ENCODE results near the gene RIMS4. TPM values are rescaled to one million over a fixed set of nuclear protein-coding genes. Genes with fewer than 3 reads are reported as not detected.
A peak's percentile ranks its signal among the peaks of the same experiment; 100 is the strongest.

Gene RIMS4
- total RNA-seq, 3 donors from 2014 or later: 0.51 to 2.0 (median 1.4) TPM

- intact Hi-C loops (cut with DNase I, micrococcal nuclease): no loop called here
- DNase-seq (no peak), ATAC-seq (no peak)
- Histone ChIP-seq H3K4me3 (no peak overlapping the region), H3K36me3 (ENCODE audit: low read depth) (no peaks in the 10 kb centered on the region), H3K9me3 (no peaks in the 10 kb centered on the region), H3K4me1 (ENCODE audit: low read depth) (no peaks in the 10 kb centered on the region)
- TF ChIP-seq, protein P1, sequence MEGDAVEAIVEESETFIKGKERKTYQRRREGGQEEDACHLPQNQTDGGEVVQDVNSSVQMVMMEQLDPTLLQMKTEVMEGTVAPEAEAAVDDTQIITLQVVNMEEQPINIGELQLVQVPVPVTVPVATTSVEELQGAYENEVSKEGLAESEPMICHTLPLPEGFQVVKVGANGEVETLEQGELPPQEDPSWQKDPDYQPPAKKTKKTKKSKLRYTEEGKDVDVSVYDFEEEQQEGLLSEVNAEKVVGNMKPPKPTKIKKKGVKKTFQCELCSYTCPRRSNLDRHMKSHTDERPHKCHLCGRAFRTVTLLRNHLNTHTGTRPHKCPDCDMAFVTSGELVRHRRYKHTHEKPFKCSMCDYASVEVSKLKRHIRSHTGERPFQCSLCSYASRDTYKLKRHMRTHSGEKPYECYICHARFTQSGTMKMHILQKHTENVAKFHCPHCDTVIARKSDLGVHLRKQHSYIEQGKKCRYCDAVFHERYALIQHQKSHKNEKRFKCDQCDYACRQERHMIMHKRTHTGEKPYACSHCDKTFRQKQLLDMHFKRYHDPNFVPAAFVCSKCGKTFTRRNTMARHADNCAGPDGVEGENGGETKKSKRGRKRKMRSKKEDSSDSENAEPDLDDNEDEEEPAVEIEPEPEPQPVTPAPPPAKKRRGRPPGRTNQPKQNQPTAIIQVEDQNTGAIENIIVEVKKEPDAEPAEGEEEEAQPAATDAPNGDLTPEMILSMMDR (IDR thresholded peaks at IDR 0.05): no peak
Observed at GRCh38 chr20:44737116-44737515, 73.2 kb downstream of the RIMS4 start.

DNA sequence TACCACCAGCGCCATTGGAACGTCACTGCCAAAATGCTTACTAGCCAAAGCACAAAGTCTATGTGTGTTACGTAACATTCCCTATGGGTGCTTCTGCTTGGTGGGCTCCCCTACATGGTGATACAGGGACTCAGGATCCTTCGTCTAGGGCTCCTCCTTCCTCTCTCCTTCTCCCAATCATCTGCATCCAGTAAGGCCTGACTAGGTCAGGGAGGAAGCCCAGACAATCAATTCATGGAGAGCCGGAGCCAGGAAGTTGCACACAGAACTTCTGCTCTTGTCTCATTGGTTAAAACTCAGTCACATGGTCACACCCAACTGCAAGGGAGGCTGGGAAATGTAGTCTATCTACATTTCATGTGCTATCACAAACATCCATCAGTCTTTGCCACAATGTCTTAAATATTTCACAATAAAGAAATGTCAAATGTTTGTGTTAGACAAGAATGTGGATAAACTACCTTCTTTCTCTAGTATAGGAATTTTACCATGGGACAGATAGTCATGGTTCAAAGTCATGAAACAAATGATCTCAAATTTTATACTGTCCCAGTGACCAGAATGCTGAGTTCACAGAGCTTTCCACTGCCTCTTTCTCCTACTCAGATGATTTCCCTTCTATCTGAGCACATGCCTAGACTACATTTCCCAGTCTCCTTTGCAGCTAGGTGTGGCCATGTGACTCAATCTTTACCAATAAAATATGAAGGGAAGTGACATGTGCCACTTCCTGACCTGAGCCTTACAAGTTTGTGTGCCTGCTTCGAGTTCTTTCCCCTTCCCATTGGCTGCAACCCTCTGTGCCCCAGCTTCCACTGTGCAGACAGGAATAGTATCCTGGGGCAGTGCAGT lies 74.0 kb downstream of the RIMS4 start:
- H3K9me3 ChIP-seq: no peaks in the 10 kb centered on the region
- no peaks in the 10 kb centered on the region for H3K36me3 ChIP-seq (ENCODE audit: low read depth)
- DNase-seq: peak in 1 of 3 donors; percentile 74
- intact Hi-C loops (cut with DNase I, micrococcal nuclease): no loop called here
- ATAC-seq: peak; percentile 90
- H3K4me1 ChIP-seq (ENCODE audit: low read depth): no peaks in the 10 kb centered on the region
- H3K4me3 ChIP-seq: no peak overlapping the region
- TF ChIP-seq, protein P1 (IDR thresholded peaks at IDR 0.05): no peak

- Histone ChIP-seq H3K4me3 (no peak overlapping the region), H3K9me3 (no peaks in the 10 kb centered on the region), H3K36me3 (ENCODE audit: low read depth) (no peaks in the 10 kb centered on the region), H3K4me1 (ENCODE audit: low read depth) (no peaks in the 10 kb centered on the region)
- no peak for DNase-seq
- TF ChIP-seq, protein P1 (IDR thresholded peaks at IDR 0.05): no peak
- intact Hi-C loops (cut with DNase I, micrococcal nuclease): no loop called here
- ATAC-seq: no peak
Observed at GRCh38 chr20:44735816-44736169, 74.6 kb downstream of the RIMS4 start.

- TF ChIP-seq, protein P1 (IDR thresholded peaks at IDR 0.05): no peak
- H3K9me3 ChIP-seq: no peaks in the 10 kb centered on the region
- H3K4me1 ChIP-seq (ENCODE audit: low read depth): no peaks in the 10 kb centered on the region
- no peak overlapping the region for H3K4me3 ChIP-seq
- no peaks in the 10 kb centered on the region for H3K36me3 ChIP-seq (ENCODE audit: low read depth)
- DNase-seq (no peak), ATAC-seq (no peak)
- intact Hi-C loops (cut with DNase I, micrococcal nuclease): loop anchor here in 1 of 2 donors (5.0 kb wide), 1 partner anchor 48 kb away; no protein-coding TSS in a partner anchor
Observed at GRCh38 chr20:44734938-44735337, 75.4 kb downstream of the RIMS4 start.

DNA sequence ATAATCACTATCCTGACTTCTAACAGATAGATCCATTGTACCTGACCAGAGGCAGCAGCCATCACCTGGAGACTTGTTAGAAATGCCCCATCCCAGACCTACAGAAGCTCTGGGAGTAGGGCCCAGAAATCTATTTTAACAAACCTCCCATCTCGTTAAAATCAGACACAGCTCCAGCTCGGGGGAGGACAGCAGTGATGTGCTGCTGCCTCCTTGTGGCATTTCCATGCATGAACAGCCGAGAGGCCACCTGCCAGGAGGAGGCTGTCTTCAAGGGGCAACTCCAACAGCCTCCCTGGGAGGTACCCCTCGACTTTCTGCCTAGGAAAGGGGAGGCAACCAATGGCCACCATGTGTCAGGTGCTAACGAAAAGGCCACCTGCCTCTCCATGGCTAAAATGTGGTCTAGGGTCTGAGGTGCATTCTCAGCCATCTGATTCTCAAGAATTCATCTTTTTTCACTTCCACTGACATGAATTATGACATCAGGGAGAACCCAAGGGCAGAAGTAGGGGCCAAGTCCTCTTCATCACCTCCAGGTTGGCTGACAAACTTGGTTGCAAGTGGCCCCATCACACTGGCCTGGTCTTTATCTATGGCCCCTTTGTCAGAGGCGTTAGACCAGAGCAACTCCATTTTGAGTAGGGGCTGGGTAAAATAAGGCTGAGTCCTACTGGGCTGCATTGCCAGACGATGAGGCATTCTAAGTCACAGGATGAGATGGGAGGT lies 76.8 kb downstream of the RIMS4 start:
- H3K4me1 ChIP-seq (ENCODE audit: low read depth): no peaks in the 10 kb centered on the region
- no peaks in the 10 kb centered on the region for H3K9me3 ChIP-seq
- H3K36me3 ChIP-seq (ENCODE audit: low read depth): no peaks in the 10 kb centered on the region
- peak in 2 of 3 donors; percentile 72 to 76 for DNase-seq
- intact Hi-C loops (cut with DNase I, micrococcal nuclease): loop anchor here (2.0 to 5.0 kb wide), 2 partner anchors 46 to 49 kb away; no protein-coding TSS in a partner anchor
- TF ChIP-seq, protein P1 (IDR thresholded peaks at IDR 0.05): peak; percentile 48
- H3K4me3 ChIP-seq: no peak overlapping the region
- ATAC-seq: peak; percentile 62
